NCI-H2029 (cell line): ENCODE measurements around the gene HSFY2.
"Not testable (repeated sequence)": the region's sequence is repeated elsewhere in the genome, so short reads cannot be mapped to it uniquely, and the experiment has no call there.

Source experiments
- DNase-seq: peaks from one replicate; lab custom pipeline; 2025; lab: John Stamatoyannopoulos, UW

Gene HSFY2

GRCh38 chrY:18773635-18774034 is at the start of gene HSFY2:
Gene HSFY2 (minus strand): TSS chrY:18773735. CDS start chrY:18773618, 117 bp downstream.
- DNase-seq = not testable (repeated sequence)

DNA sequence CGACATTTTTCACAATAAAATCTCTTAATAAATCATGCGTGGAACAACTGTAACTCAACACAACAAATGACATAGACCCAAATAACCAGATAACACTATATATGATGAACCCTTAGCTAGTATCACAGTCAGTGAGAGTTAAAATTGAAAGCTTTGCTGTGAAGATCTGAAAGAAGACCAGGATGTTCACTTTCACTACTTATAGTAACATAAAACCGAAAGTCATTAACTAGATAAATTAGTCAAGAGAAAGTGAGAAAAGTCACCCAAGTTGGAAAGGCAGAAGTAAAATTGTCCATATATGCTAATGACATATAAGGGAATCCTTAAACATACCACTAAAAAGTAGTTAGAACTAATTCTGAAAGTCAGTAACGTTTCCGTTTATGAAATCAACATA is 42.2 kb upstream of the HSFY2 start:
- DNase-seq = not testable (repeated sequence)

DNA sequence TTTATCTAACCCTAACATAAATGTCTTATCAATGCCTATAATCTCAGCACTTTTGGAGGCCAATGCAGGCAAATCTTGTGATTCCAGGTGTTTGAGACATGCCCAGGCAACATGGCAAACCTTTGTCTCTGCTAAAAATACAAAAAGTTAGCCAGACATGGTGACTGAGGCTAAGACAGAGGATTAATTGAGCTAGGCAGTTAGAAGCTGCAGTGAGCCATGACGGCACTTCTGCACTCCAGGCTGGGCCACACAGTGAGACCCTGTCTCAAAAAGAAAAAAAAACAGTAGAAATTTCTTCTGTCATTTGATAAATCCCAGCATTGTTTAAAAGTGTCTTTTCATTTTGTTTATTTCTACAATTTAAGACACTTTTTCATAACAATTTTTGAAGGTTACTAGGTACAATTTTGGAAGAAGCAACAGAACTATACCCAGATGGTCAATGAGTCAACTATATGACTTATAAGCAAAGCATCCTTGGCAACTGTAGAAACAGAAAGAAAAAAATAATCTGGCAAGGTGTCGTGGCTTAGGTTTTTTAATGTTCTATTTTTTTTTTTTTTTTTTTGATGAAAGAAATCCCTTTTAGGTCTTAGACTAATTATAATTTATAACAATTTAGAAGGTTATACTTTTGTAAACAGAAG is 15.3 kb upstream of the HSFY2 start:
- not testable (repeated sequence) for DNase-seq

DNA sequence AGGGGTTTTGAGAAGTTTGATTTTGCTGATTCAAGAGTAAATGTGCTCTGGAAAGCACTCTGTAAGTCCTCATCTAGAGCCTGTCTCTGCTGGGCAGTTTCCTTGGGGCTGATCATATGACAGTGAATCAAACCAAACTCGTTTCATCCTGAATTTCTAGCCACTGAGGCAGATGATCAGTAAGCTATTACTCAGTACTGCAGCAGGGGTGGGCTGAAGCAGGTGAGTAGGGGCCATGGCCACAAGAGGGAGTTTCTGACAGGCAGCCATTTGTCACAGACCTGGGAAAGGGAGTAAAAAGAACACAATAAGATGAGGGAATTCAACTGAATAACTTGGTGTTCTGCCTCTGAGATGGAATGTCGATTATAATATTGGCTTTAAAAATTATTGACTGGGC is 19.5 kb downstream of the HSFY2 start:
- DNase-seq = not testable (repeated sequence)

DNA sequence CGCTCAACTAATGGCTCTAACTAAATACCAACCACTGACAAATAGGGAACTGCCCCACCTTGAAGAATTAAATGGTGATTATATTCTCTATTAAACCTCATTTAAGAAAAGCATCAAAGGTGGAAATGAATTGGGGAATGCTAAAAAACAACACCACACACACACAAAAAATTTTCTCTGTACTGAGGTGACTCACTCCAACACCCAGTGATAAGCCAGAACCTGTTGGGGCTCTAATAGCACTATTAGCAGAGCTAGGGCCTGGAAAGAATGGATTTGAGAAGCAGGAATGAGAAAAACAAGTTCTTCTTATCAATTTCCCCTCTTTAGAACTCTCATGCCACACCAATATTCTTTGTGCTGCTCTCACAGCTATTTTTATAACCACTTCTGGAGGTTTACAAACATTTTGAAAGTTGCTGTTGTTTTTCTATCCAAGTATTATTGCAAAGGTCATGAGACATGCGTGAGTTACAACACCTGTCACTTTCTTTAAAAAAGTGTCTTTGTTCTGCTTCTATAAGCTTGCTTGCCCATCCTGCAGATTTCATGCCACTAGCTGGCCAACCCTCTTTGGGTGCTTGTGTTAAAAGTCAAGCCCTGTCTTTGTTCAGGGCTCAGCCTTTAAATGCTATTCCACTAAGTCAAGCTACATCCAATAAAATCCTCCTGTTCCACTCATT is 20.3 kb downstream of the HSFY2 start:
- DNase-seq = not testable (repeated sequence)

- not testable (repeated sequence) for DNase-seq
Measured at GRCh38 chrY:18723714-18724113, 49.8 kb downstream of the HSFY2 start.
